NCI-H2107 treated with DMSO at 0.1 percent for 48 hours (cell line): ENCODE measurements around the gene EHD3.

Experiments used
- DNase-seq: peaks from one replicate; lab custom pipeline; 2025; ENCODE audit not compliant: unreplicated experiment; lab: John Stamatoyannopoulos, UW

The EHD3 gene

GRCh38 chr2:31233741-31234682 is at the start of gene EHD3:
TSS of gene EHD3 (plus strand) at chr2:31234152. CDS start at chr2:31234622, 470 bp downstream.
- peak; percentile 9 for DNase-seq

- no peak for DNase-seq
Observed at GRCh38 chr2:31187166-31187565, 46.8 kb upstream of the EHD3 start.

- DNase-seq = no peak
Observed at GRCh38 chr2:31188131-31188530, 45.8 kb upstream of the EHD3 start.

- no peak for DNase-seq
Observed at GRCh38 chr2:31189141-31189540, 44.8 kb upstream of the EHD3 start.

GRCh38 chr2:31190188-31190587 is 43.8 kb upstream of the EHD3 start:
- no peak for DNase-seq

- DNase-seq = no peak
Observed at GRCh38 chr2:31191931-31192330, 42.0 kb upstream of the EHD3 start.

GRCh38 chr2:31192396-31192795 is 41.6 kb upstream of the EHD3 start:
- DNase-seq = no peak

- no peak for DNase-seq
Observed at GRCh38 chr2:31192851-31193392, 41.0 kb upstream of the EHD3 start.

GRCh38 chr2:31193806-31194205 is 40.1 kb upstream of the EHD3 start:
- no peak for DNase-seq

GRCh38 chr2:31196622-31197021 is 37.3 kb upstream of the EHD3 start:
- DNase-seq = no peak

- no peak for DNase-seq
Observed at GRCh38 chr2:31197166-31197565, 36.8 kb upstream of the EHD3 start.

- DNase-seq = no peak
Observed at GRCh38 chr2:31197669-31198068, 36.3 kb upstream of the EHD3 start.

GRCh38 chr2:31199206-31199605 is 34.7 kb upstream of the EHD3 start:
- DNase-seq = no peak

GRCh38 chr2:31200972-31201371 is 33.0 kb upstream of the EHD3 start:
- DNase-seq = no peak

GRCh38 chr2:31202041-31202440 is 31.9 kb upstream of the EHD3 start:
- no peak for DNase-seq

- DNase-seq = no peak
Observed at GRCh38 chr2:31202833-31203232, 31.1 kb upstream of the EHD3 start.

- DNase-seq = no peak
Observed at GRCh38 chr2:31203916-31204315, 30.0 kb upstream of the EHD3 start.

- DNase-seq = no peak
Observed at GRCh38 chr2:31204783-31205182, 29.2 kb upstream of the EHD3 start.

- DNase-seq = no peak
Observed at GRCh38 chr2:31205186-31205585, 28.8 kb upstream of the EHD3 start.

- DNase-seq = no peak
Observed at GRCh38 chr2:31205613-31206012, 28.3 kb upstream of the EHD3 start.

- DNase-seq = no peak
Observed at GRCh38 chr2:31207790-31208189, 26.2 kb upstream of the EHD3 start.

GRCh38 chr2:31208240-31208639 is 25.7 kb upstream of the EHD3 start:
- no peak for DNase-seq
